Activated T-helper 1 cell treated with anti-CD3 and anti-CD28 coated beads, Interleukin-12 subunit alpha, Interleukin-12 subunit beta, Interleukin-2, Interleukin-4 antibody, amounts not matched to agents 30 ng/mL and 10 ng/mL and 1 ng/mL, durations not matched to agents 14 hours and 24 hours and 36 hours (primary cell): Measurements from ENCODE around the gene TPRN. TPM values are rescaled to one million over a fixed set of nuclear protein-coding genes. Genes with fewer than 3 reads are reported as not detected.
A peak's percentile ranks its signal among the peaks of the same experiment; 100 is the strongest.

Experiments
- DNase-seq: peaks from one replicate; pipeline ENCODE4 v3.0.0; 2021; ENCODE audit warnings: low spot score
- H3K27ac Mint-ChIP-seq: one replicate; pipeline ENCODE4 v1.8.0; 2021; ENCODE audit warnings: mild to moderate bottlenecking, mixed read lengths
- H3K27me3 Mint-ChIP-seq: one replicate; pipeline ENCODE4 v1.8.0; 2022; ENCODE audit warnings: mild to moderate bottlenecking, moderate library complexity, mixed read lengths; ENCODE audit not compliant: insufficient read depth
- H3K36me3 Mint-ChIP-seq: one replicate; pipeline ENCODE4 v1.8.0; 2021; ENCODE audit warnings: low read depth, mixed read lengths
- H3K4me1 Mint-ChIP-seq: one replicate; pipeline ENCODE4 v1.8.0; 2021; ENCODE audit warnings: low read depth, mixed read lengths
- H3K4me3 Mint-ChIP-seq: one replicate; pipeline ENCODE4 v1.8.0; 2021; ENCODE audit warnings: mild to moderate bottlenecking, moderate library complexity, mixed read lengths
- H3K9me3 Mint-ChIP-seq: one replicate; pipeline ENCODE4 v1.8.0; 2021; ENCODE audit warnings: mixed read lengths
- intact Hi-C: fragments of 100-400 bp; cut with micrococcal nuclease; formaldehyde crosslinking; loops from one replicate; pipeline ENCODE4 v1.15.1; 2024
- total RNA-seq: library from RNA; stranded (reverse); gene quantifications from 2 replicates; pipeline ENCODE4 v1.2.3, GENCODE V29; 2022

TPRN gene
- total RNA-seq, 1 donor from 2014 or later = 17.2 TPM

DNA sequence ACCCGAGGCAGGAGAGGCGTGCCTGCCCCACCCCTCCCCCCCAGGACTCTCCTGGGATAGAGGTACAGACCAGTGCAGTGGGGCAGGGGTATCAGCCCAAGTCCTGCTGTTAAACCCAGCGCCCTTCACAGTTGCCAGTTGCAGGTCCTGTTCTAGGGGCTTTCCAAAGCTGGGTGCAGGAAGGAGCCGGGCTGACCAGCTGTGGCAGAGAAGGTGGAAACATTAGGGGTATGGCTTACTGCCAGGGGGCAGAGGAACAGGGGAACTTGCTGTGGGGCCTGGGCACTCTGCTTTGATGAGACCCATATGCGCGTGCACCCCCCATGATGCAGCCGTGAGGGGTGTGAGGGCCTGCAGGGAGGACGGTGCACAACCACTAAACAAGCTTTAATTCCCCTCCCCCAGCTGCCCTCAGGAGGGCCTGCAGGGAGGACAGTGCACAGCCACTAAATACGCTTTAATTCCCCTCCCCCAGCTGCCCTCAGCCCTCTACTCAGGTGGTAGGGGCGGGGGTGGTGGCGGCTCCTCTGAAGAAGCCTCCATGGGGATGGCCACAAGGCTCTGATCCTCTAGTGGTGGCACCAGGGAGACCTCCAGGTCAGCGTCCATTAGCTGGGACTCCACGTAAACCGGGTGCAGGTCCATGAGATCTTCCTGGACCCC, 29.9 kb downstream of the TPRN start:
- H3K36me3 Mint-ChIP-seq = no peaks in the 10 kb centered on the region
- no peak overlapping the region for H3K27ac Mint-ChIP-seq
- intact Hi-C loops = no loop called here
- H3K4me3 Mint-ChIP-seq = no peak overlapping the region
- H3K27me3 Mint-ChIP-seq = peaks cover 26% of the 10 kb centered on the region
- H3K4me1 Mint-ChIP-seq = no peaks in the 10 kb centered on the region
- no peak for DNase-seq
- no peaks in the 10 kb centered on the region for H3K9me3 Mint-ChIP-seq

DNA sequence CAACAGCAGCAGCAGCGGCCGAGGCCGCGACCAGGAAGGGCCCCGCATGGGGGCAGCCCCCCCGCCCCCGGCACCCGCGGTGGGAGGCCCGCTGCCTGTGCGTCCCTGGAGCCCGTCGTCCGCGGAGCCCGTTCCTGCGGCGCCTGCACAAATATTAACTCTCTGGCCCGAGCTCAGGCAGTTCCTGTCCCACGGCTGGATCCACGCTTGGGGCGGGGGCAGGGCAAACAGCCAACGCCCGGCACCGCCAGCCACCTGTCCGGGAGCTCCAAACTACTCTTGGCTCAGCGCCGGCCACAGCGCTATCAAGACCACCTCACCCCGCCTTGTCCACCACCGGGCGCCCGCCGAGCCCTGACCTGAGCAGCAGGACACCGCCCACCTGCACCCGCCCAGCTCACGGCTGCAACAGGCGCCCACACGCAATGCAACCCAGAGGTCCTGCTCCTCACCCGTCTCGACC, 30.6 kb downstream of the TPRN start, which contains the start of gene LRRC26:
Gene LRRC26, minus strand, starts transcription at position 156 of the 463 bp plus-strand sequence. Its CDS starts 108 bp downstream, at position 48.
- intact Hi-C loops = loop anchor here (2.0 kb wide), 1 partner anchor 31 kb away; the partner anchor contains the start of gene GRIN1
- Mint-ChIP-seq H3K4me3 (peak within 1 kb of the TSS; percentile 11), H3K27me3 (peaks cover 26% of the 10 kb centered on the region), H3K27ac (no peak within 1 kb of the TSS), H3K4me1 (no peaks in the 10 kb centered on the region), H3K36me3 (no peaks in the 10 kb centered on the region), H3K9me3 (no peaks in the 10 kb centered on the region)
- no peak for DNase-seq

DNA sequence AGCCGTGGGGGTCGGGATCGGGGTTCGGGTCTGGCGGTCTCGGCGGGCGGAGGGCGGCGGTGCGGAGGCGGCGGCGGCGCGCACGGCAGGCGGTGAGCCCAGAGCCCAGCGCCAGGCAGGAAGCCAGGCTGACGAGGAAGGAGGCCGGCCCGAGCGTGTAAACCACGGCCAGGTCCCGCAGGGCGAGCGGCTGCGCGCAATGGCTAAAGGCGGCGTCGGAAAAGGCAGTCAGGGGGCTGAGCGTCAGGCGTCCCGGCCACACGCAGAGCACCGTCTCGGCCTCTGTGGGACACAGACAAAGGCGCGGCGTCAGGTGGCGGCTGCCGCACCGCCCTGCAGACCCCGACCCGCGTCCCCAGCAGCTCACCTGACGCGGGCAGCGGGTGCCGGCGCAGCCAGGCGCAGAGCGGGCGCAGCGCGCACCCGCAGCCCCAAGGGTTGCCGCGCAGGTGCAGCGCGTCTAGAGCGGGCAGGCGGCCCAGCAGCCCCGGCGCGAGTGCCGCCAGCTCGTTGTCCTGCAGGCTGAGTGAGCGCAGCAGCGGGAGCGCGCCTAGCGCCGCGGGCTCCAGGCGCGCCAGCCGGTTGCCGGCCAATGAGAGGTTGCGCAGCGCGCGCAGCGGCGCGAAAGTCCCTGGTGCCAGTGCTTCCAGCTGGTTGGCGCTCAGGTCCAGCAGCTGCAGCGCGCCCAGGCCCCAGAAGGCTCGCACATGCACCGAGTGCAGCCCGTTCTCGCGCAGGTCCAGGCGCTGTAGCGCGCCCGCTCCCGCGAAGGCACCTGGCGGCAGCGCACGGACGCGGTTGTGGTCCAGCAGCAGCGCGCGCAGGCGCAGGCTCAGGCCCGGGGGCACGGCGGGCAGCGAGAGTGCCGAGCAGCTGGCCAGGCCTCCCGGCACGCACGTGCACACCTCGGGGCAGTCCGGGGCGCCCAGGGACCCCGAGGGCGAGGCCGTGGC, 31.4 kb downstream of the TPRN start:
- intact Hi-C loops = loop anchor here (2.0 kb wide), 1 partner anchor 30 kb away; the partner anchor contains the start of gene GRIN1
- Mint-ChIP-seq H3K27me3 (peaks cover 30% of the 10 kb centered on the region), H3K4me3 (no peak overlapping the region), H3K4me1 (no peaks in the 10 kb centered on the region), H3K27ac (no peak overlapping the region), H3K9me3 (no peaks in the 10 kb centered on the region), H3K36me3 (no peaks in the 10 kb centered on the region)
- DNase-seq = no peak

DNA sequence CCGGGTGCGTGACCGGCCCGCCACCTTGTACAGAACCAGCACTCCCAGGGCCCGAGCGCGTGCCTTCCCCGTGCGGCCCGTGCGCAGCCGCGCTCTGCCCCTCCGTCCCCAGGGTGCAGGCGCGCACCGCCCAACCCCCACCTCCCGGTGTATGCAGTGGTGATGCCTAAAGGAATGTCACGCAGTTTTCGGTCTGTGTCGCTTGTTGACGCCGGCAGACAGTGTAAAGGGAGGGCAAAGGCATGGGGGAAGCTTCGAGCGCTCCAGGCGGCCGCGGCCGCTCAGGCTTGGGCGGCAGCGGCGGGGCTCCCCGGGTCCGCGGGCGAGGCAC, 32.0 kb downstream of the TPRN start:
- DNase-seq = no peak
- intact Hi-C loops = loop anchor here (2.0 kb wide), 1 partner anchor 30 kb away; the partner anchor contains the start of gene GRIN1
- Mint-ChIP-seq H3K36me3 (no peaks in the 10 kb centered on the region), H3K27me3 (peaks cover 26% of the 10 kb centered on the region), H3K9me3 (no peaks in the 10 kb centered on the region), H3K27ac (no peak overlapping the region), H3K4me1 (no peaks in the 10 kb centered on the region), H3K4me3 (no peak overlapping the region)

DNA sequence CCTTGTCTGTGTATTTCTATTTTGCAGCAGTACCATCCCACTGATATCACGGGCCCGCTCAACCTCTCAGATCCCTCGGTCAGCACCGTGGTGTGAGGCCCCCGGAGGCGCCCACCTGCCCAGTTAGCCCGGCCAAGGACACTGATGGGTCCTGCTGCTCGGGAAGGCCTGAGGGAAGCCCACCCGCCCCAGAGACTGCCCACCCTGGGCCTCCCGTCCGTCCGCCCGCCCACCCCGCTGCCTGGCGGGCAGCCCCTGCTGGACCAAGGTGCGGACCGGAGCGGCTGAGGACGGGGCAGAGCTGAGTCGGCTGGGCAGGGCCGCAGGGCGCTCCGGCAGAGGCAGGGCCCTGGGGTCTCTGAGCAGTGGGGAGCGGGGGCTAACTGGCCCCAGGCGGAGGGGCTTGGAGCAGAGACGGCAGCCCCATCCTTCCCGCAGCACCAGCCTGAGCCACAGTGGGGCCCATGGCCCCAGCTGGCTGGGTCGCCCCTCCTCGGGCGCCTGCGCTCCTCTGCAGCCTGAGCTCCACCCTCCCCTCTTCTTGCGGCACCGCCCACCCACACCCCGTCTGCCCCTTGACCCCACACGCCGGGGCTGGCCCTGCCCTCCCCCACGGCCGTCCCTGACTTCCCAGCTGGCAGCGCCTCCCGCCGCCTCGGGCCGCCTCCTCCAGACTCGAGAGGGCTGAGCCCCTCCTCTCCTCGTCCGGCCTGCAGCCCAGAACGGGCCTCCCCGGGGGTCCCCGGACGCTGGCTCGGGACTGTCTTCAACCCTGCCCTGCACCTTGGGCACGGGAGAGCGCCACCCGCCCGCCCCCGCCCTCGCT, 32.6 kb downstream of the TPRN start:
- Mint-ChIP-seq H3K27me3 (peaks cover 23% of the 10 kb centered on the region), H3K9me3 (no peaks in the 10 kb centered on the region), H3K4me3 (no peak overlapping the region), H3K27ac (no peak overlapping the region), H3K4me1 (no peaks in the 10 kb centered on the region), H3K36me3 (no peaks in the 10 kb centered on the region)
- DNase-seq = no peak
- intact Hi-C loops = loop anchor here (2.0 kb wide), 1 partner anchor 29 kb away; the partner anchor contains the start of gene GRIN1

DNA sequence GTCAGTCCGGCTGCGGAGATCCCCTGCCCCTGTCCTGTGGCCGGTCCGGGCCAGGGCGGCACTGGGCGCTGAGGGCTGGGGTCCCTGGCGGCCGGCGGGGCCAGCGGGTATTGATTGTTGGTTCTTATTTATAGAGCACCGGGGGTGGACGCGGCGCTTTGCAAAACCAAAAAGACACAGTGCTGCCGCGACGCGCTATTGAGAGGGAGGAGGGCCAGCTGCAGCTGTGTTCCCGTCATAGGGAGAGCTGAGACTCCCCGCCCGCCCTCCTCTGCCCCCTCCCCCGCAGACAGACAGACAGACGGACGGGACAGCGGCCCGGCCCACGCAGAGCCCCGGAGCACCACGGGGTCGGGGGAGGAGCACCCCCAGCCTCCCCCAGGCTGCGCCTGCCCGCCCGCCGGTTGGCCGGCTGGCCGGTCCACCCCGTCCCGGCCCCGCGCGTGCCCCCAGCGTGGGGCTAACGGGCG, 33.2 kb downstream of the TPRN start:
- intact Hi-C loops = no loop called here
- Mint-ChIP-seq H3K4me1 (no peaks in the 10 kb centered on the region), H3K36me3 (no peaks in the 10 kb centered on the region)

DNA sequence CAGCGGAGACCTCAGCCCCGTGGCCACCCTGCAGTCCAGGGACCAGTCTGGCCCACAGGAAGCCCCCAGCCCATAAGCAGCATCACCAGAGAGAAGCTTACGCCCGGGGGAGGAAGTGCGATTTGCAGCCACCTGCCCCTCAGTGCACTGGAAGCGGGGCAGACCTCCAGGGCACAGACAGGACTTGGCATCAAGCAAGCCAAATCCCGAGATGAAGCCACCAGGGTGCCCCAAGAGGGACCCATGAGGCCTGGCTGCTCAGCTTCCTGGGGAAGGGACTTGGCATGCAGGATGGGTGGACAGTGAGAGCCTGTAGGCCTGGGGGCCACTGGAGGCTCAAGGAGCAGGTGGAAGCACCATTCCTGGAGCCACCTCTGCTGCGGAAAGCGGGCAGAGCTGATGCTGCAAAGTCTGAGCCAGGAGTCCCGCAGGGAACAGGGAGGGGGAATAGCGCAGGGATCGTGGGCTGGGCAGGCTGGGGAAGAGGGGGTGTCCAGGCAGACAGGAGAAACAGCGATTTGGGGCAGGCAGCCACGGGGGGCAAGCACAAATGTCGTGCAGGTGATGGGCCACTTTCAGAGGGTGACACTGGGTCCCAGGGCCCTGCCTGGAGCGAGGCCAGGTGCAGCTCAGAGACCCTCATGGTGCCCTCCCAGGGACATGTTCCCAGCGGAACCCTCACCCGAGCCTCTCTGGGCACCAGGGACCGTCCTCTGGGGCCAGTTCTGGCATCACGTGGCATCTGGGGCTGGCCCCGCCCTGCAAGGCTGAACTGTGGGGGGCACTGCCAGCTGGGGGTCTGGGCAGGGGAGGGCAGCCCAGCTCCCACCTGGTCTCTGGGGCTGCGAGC, 33.9 kb downstream of the TPRN start:
- DNase-seq = no peak
- H3K9me3 Mint-ChIP-seq = no peaks in the 10 kb centered on the region
- H3K27ac Mint-ChIP-seq = no peak overlapping the region
- H3K4me3 Mint-ChIP-seq = no peak overlapping the region
- intact Hi-C loops = no loop called here
- H3K4me1 Mint-ChIP-seq = no peaks in the 10 kb centered on the region
- H3K36me3 Mint-ChIP-seq = no peaks in the 10 kb centered on the region
- peaks cover 22% of the 10 kb centered on the region for H3K27me3 Mint-ChIP-seq

More for the DNA sequence above, 33.2 kb downstream of the TPRN start:
- Mint-ChIP-seq H3K27ac (no peak overlapping the region), H3K9me3 (no peaks in the 10 kb centered on the region), H3K4me3 (no peak overlapping the region), H3K27me3 (peaks cover 23% of the 10 kb centered on the region)
- no peak for DNase-seq

DNA sequence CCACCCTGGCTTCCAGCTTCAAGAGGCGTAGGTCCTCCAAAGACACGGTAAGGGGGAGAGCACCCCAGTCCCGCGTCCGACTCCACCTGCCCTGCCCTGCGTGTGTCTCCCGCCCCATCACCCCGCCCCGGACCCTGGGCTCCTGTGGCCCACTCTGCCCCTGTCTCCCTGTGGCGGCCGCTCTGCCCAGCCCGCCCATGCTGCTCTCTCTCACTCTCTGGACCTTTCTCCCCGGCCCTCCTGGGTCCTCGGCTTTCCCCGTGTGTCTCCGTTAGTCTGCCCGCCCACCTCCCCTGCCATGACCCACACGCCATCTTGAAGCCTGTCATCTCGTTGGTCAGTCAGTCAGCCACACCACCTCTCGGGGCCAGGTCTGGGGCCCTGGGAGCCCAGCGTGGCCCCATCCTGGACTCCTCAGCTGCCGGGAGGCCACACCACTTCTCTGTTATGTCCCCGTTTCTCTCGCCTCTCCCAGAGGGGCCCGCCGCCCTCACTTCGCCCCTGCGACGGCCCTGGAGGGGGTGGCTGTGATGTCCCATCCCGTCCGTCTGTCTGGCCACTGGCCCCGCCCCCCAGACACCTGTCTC, 35.2 kb downstream of the TPRN start:
- peaks cover 17% of the 10 kb centered on the region for H3K27me3 Mint-ChIP-seq
- intact Hi-C loops = no loop called here
- DNase-seq = no peak
- H3K27ac Mint-ChIP-seq = no peak overlapping the region
- no peaks in the 10 kb centered on the region for H3K9me3 Mint-ChIP-seq
- no peaks in the 10 kb centered on the region for H3K4me1 Mint-ChIP-seq
- no peak overlapping the region for H3K4me3 Mint-ChIP-seq
- H3K36me3 Mint-ChIP-seq = no peaks in the 10 kb centered on the region

DNA sequence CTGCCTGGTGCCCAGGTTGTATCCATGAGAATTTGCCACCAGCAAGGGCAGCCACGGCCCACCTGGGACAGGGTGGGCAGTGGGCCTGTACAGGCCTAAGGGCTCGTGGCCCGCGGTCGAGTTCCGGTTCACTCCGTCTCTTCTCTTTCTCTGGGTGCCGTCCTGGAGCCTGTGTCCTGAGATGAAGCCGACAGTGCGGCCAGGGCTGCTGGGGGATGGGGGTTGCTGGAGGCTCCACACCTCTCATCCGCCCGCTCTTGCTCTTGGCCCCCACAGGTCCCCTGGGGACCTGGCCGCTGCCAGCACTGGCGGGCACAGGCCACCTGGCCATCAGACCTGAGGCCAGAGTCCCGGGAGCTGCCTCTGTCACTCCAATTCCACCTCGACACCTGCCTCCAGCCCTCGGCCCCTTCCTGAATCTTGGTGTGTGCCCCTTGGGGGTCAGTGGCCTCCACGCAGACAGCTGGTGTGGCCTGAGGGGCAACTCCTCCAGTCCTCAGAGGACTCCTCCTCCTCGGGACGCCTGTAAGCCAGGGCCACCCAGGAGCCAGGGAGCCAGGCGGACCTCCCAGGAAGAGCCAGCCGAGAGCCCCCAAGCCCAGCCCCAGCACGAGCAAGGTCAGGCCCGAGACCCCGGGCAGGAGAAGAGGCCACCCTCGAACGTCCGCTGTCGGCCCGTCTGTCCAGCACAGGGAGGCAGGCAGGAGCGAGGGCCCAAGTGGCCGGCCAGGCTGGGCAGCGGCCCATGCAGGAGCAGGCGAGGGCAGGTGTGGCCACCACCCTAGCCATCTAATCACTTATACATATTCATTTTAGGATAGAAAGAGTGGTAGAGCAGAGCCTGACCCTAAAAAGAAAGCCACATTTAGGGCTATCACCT, 35.9 kb downstream of the TPRN start:
- Mint-ChIP-seq H3K27me3 (peaks cover 22% of the 10 kb centered on the region), H3K27ac (no peak overlapping the region), H3K9me3 (no peaks in the 10 kb centered on the region), H3K4me1 (no peaks in the 10 kb centered on the region), H3K36me3 (no peaks in the 10 kb centered on the region), H3K4me3 (no peak overlapping the region)
- no peak for DNase-seq
- intact Hi-C loops = loop anchor here (5.0 kb wide), 1 partner anchor 37 kb away; no protein-coding TSS in a partner anchor

DNA sequence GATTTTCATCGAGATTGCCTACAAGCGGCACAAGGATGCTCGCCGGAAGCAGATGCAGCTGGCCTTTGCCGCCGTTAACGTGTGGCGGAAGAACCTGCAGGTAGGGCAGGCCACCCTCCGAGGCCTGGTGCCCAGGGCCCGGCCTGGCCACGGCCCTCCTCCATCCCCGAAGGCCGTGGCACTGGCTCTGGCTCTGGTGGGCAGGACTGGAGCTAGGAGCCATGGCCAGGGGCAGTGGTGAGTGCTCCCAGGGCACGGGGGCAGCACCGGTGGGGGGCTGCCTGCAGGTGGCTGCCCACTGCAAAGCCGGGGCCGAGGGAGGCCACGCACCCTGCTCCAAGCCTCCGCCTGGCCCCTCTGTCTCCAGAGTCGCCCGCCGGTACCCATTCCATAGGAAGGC, 36.7 kb downstream of the TPRN start:
- no peak overlapping the region for H3K27ac Mint-ChIP-seq
- peaks cover 27% of the 10 kb centered on the region for H3K27me3 Mint-ChIP-seq
- H3K36me3 Mint-ChIP-seq = no peaks in the 10 kb centered on the region
- DNase-seq = no peak
- intact Hi-C loops = loop anchor here (5.0 kb wide), 1 partner anchor 37 kb away; no protein-coding TSS in a partner anchor
- no peak overlapping the region for H3K4me3 Mint-ChIP-seq
- no peaks in the 10 kb centered on the region for H3K4me1 Mint-ChIP-seq
- H3K9me3 Mint-ChIP-seq = no peaks in the 10 kb centered on the region

DNA sequence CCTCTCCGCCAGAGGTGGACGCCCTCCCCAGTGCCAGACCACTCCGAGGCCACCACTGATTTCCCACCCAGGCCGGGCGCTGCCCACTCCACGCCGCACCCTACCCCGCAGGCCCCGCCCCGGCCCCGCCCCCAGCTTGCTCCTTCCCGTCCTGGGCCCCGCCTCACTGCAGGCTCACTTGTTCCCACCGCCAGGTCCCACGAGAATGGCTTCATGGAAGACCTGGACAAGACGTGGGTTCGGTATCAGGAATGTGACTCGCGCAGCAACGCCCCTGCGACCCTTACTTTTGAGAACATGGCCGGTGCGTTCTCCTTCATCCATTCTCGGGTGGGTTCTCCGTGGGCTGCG, 37.2 kb downstream of the TPRN start:
- Mint-ChIP-seq H3K9me3 (no peaks in the 10 kb centered on the region), H3K27ac (no peak overlapping the region), H3K27me3 (peaks cover 31% of the 10 kb centered on the region), H3K4me1 (no peaks in the 10 kb centered on the region), H3K36me3 (no peaks in the 10 kb centered on the region), H3K4me3 (no peak overlapping the region)
- intact Hi-C loops = loop anchor here (5.0 kb wide), 1 partner anchor 36 kb away; no protein-coding TSS in a partner anchor
- DNase-seq = no peak
